H1 (cell line): ENCODE results near the gene C19orf12. TPM values are rescaled to one million over a fixed set of nuclear protein-coding genes. Genes with fewer than 3 reads are reported as not detected.

Experiments used
- CEBPB ChIP-seq: IDR thresholded peaks from 2 replicates; pipeline ENCODE4 v1.6.1; 2012; ENCODE audit warnings: low read depth, low read length
- CTBP2 ChIP-seq: IDR thresholded peaks from 2 replicates; pipeline ENCODE4 v1.7.0; 2011; ENCODE audit warnings: borderline replicate concordance, mild to moderate bottlenecking, moderate library complexity, mixed read lengths, low read length; ENCODE audit not compliant: insufficient read depth, insufficient read length
- MAFK ChIP-seq: IDR thresholded peaks from 2 replicates; pipeline ENCODE4 v1.6.1; 2012; ENCODE audit warnings: low read depth, mild to moderate bottlenecking, improper control_type of control experiment, low read length
- NANOG ChIP-seq: IDR thresholded peaks from 2 replicates; pipeline ENCODE4 v1.6.1; 2011; ENCODE audit warnings: low read length, low read depth, mild to moderate bottlenecking, inconsistent platforms; ENCODE audit not compliant: insufficient read depth, poor library complexity, severe bottlenecking
- RFX5 ChIP-seq: IDR thresholded peaks from 2 replicates; pipeline ENCODE4 v1.6.1; 2011; ENCODE audit warnings: low read depth, low read length, improper control_type of control experiment, borderline replicate concordance
- SP4 ChIP-seq: IDR thresholded peaks from 2 replicates; pipeline ENCODE4 v1.6.1; 2012; ENCODE audit warnings: low read length, inconsistent platforms
- polyA plus RNA-seq, 7 experiments: library from polyadenylated mRNA; depleted of rRNA in 3 of 7; stranded (reverse) in 5 of 7; unstranded in 2 of 7; fragments of >200 nt in 5 of 7; fragments of 200-250 nt in 2 of 7; gene quantifications; 1 replicate in 5 of 7; 2 replicates in 1 of 7; 4 replicates in 1 of 7; pipeline versions ENCODE4 v1.2.1 to v1.2.3, GENCODE V29; 2011 to 2013; ENCODE audit warnings: missing spikeins in 2 of 7, mixed read lengths in 2 of 7
- total RNA-seq: library from RNA; stranded (reverse); fragmentation: NEBNext Ultra II Directional; extraction: Animal tissue kit (Norgen Biotek cat#: 25700); gene quantifications from 2 replicates; pipeline ENCODE4 v1.2.1, GENCODE V29; 2021

C19orf12 gene
- total and polyA plus RNA-seq, 2 of the 8 experiments (the other 6 are each of a cell fraction or from before 2014, with no cell fraction given) = 10.7 to 11.9 TPM

- TF ChIP-seq MAFK (no peak), RFX5 (no peak), NANOG (no peak), SP4 (no peak), CTBP2 (no peak), CEBPB (no peak)
Measured at GRCh38 chr19:29664753-29665214, 50.3 kb downstream of the C19orf12 start (continued).
